Progenitor cell of endocrine pancreas (in vitro differentiated cells): ENCODE measurements around the gene GP5. TPM values are rescaled to one million over a fixed set of nuclear protein-coding genes. Genes with fewer than 3 reads are reported as not detected.

Source experiments
- DNase-seq: peaks from one replicate; pipeline ENCODE4 v3.0.0; 2021; ENCODE audit warnings: low spot score; ENCODE audit not compliant: unreplicated experiment
- H3K27ac Mint-ChIP-seq: 2 replicates; pipeline ENCODE4 v1.8.0; 2021; ENCODE audit warnings: mild to moderate bottlenecking, moderate library complexity, mixed read lengths
- H3K27me3 Mint-ChIP-seq: 2 replicates; pipeline ENCODE4 v1.8.0; 2021; ENCODE audit warnings: mixed read lengths
- H3K36me3 Mint-ChIP-seq: 2 replicates; pipeline ENCODE4 v1.8.0; 2022; ENCODE audit warnings: mixed read lengths; ENCODE audit not compliant: insufficient read depth
- H3K4me1 Mint-ChIP-seq: 2 replicates; pipeline ENCODE4 v1.8.0; 2021; ENCODE audit warnings: low read depth, mixed read lengths
- H3K4me3 Mint-ChIP-seq: 2 replicates; pipeline ENCODE4 v1.8.0; 2021; ENCODE audit warnings: low read depth, mild to moderate bottlenecking, moderate library complexity, mixed read lengths
- H3K9me3 Mint-ChIP-seq: 2 replicates; pipeline ENCODE4 v1.8.0; 2021; ENCODE audit warnings: low read depth, mixed read lengths
- total RNA-seq: library from RNA; stranded (reverse); gene quantifications from 2 replicates; pipeline ENCODE4 v1.2.1, GENCODE V29; 2021
- TF ChIP-seq, protein P1 (sequence below): fragments of 200-600 bp; sonication (generic); IDR thresholded peaks from one replicate; pipeline ENCODE4 v1.5.0; 2021; ENCODE audit warnings: antibody characterized with exemption, mild to moderate bottlenecking; ENCODE audit not compliant: unreplicated experiment

Gene GP5
- total RNA-seq, 1 donor from 2014 or later, result 0.24 TPM

DNA sequence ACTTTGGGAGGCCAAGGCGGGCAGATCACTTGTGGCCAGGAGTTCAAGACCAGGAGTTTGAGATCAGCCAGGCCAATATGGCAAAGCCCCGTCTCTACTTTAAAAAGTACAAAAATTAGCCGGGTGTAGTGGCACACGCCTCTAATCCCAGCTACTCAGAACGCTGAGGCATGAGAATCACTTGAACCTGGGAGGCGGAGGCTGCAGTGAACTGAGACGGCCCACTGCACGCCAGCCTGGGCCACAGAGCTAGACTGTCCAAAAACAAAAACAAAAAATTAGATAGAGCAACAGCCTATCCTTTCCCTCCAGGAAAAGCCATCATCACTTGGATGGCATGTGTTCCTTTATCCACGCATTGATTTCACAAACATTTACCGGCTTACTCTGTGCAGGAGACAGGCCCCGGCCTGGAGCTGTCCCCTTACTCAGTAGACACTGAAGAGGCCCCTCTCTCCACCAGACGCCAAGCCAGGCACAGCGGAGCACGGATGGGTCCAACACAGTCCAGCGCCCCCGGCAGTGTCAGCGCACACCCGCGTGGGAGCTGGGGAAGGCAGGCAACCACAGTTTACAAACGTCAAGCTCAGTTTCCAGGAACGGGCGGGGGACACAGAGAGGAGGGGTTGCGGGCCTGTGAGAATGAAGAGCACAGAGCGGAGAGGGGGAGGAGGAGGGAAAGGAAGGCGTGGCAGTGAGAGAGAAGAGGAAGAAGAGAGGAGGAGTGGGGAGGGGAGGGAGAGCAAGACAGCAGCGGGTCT lies 3.1 kb downstream of the GP5 start:
- TF ChIP-seq, protein P1, sequence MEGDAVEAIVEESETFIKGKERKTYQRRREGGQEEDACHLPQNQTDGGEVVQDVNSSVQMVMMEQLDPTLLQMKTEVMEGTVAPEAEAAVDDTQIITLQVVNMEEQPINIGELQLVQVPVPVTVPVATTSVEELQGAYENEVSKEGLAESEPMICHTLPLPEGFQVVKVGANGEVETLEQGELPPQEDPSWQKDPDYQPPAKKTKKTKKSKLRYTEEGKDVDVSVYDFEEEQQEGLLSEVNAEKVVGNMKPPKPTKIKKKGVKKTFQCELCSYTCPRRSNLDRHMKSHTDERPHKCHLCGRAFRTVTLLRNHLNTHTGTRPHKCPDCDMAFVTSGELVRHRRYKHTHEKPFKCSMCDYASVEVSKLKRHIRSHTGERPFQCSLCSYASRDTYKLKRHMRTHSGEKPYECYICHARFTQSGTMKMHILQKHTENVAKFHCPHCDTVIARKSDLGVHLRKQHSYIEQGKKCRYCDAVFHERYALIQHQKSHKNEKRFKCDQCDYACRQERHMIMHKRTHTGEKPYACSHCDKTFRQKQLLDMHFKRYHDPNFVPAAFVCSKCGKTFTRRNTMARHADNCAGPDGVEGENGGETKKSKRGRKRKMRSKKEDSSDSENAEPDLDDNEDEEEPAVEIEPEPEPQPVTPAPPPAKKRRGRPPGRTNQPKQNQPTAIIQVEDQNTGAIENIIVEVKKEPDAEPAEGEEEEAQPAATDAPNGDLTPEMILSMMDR, result no peak
- no peak overlapping the region for H3K27ac Mint-ChIP-seq
- H3K4me3 Mint-ChIP-seq, result no peak overlapping the region
- no peak for DNase-seq
- peaks cover under 1% of the 10 kb centered on the region for H3K27me3 Mint-ChIP-seq
- peaks cover 2% of the 10 kb centered on the region for H3K36me3 Mint-ChIP-seq
- peaks cover 6% of the 10 kb centered on the region for H3K4me1 Mint-ChIP-seq
- peaks cover 5% of the 10 kb centered on the region for H3K9me3 Mint-ChIP-seq

DNA sequence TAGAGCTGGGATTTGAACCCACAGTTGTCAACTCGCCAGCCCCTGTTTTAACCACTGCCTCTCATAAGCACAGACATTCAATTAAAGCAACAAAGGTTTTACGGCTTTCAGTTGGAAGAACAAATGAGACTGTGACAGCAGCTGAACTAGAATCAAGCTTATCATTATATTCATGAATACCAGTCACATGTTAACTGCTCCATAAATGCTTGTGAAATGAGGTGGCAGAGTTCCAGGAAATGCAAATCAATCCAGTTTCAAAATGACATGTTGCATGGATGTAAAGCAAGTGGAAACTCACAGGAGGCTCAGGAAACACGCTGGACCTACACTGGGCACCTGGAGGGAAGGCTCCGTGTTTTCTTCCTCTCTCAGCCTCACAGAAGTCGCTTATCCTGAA lies 3.9 kb downstream of the GP5 start:
- Mint-ChIP-seq H3K27ac (peak overlapping the region; percentile 66), H3K27me3 (peaks cover 7% of the 10 kb centered on the region), H3K4me3 (no peak overlapping the region), H3K4me1 (peaks cover 6% of the 10 kb centered on the region), H3K36me3 (peaks cover 7% of the 10 kb centered on the region), H3K9me3 (peaks cover 13% of the 10 kb centered on the region)
- TF ChIP-seq, protein P1, result no peak
- DNase-seq, result no peak

DNA sequence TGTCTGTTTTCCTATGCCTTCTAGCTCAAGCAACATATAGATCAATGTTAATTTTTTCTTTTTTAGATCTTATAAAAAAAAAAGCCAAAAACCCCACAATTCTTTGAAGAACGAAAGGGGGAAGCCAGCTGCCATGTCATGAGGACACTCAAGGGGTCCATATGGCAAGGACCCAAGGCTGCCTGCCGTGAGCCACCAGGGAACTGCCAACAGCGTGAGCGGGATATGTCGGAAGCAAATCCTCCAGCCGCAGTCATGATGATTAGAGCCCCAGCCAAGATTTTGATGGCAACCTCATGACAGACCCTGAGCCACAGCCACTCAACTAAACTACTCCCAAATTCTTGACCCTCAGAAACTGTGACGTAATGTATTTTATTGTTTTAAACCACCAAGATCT lies 6.5 kb downstream of the GP5 start:
- TF ChIP-seq, protein P1, result no peak
- Mint-ChIP-seq H3K4me1 (peaks cover 6% of the 10 kb centered on the region), H3K9me3 (peaks cover 18% of the 10 kb centered on the region), H3K27me3 (peaks cover 7% of the 10 kb centered on the region), H3K4me3 (no peak overlapping the region), H3K36me3 (peaks cover 6% of the 10 kb centered on the region), H3K27ac (no peak overlapping the region)
- no peak for DNase-seq

DNA sequence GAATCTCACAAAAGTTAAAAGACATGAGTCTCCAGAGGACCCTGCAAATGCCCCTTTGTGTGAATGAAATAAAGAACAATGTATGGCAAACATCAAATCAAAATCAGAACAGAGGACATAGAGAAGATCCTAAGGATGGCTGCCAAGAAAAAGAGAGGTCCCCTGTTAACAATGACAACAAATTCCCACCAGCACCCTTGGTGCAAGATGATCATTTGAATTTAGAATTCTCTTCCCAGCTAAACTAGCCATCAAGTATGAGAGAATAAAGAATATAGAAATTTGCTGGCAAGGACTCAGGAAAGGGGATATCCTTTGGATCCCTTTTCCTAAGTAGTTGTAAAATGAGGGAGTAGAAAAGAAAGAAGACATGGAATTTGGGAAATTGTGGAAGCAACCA lies 8.2 kb downstream of the GP5 start:
- TF ChIP-seq, protein P1, result no peak
- Mint-ChIP-seq H3K9me3 (peaks cover 18% of the 10 kb centered on the region), H3K27me3 (peaks cover 16% of the 10 kb centered on the region), H3K4me3 (no peak overlapping the region), H3K27ac (no peak overlapping the region), H3K4me1 (peaks cover 7% of the 10 kb centered on the region), H3K36me3 (peaks cover 6% of the 10 kb centered on the region)
- no peak for DNase-seq

DNA sequence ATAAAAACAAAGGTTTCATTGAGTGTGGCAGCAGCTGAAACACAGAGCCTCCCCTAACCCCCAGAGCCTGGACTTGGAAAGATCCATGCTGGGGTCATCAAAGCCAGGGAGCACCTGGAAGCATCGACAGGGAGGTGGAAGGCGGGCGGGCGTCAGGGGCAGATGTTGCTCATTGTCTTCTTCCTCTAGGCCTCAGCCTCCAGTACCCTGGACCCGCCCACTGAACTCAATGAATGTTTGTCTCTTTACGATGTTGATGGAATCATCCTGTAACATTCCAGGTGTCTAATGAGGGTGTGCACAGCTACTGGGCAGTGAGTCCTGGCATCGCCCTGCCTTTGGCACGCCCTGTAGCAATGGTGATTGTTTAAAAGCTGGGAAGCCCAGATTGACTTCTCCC lies 9.8 kb downstream of the GP5 start:
- H3K27ac Mint-ChIP-seq, result no peak overlapping the region
- TF ChIP-seq, protein P1, result no peak
- no peak overlapping the region for H3K4me3 Mint-ChIP-seq
- peaks cover 4% of the 10 kb centered on the region for H3K4me1 Mint-ChIP-seq
- H3K9me3 Mint-ChIP-seq, result peaks cover 18% of the 10 kb centered on the region
- H3K36me3 Mint-ChIP-seq, result peaks cover 6% of the 10 kb centered on the region
- DNase-seq, result no peak
- peaks cover 16% of the 10 kb centered on the region for H3K27me3 Mint-ChIP-seq
